Activated T-cell treated with anti-CD3 and anti-CD28 coated beads for 24 hours (primary cell): ENCODE results near the gene KPRP.

Experiments used
- DNase-seq: peaks from one replicate; pipeline ENCODE4 v3.0.0-alpha.2; 2020; ENCODE audit warnings: low read depth

KPRP gene

GRCh38 chr1:152757747-152758146 lies at the start of gene KPRP:
KPRP (plus strand) TSS chr1:152758025; CDS start chr1:152759589, 1,564 bp downstream.
- no peak for DNase-seq

DNA sequence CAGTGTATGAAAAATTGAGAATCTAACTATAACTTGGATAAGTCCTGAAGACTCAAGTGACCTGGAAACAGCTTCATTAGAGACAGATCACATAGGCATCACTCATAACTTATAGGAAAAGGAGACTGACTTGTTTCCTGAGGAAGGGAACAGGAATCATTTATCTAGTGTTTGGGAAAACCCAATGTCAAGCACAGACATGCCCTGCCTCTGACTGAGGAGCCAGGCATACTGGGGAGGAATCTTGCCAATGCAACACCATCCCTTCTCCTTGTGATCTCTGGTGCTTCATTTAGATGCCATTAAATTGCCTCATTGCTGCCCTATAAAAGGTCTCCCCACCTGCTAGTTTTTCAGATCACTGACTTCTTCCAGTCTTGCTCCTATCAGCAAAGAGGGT lies 39.6 kb upstream of the KPRP start:
- no peak for DNase-seq

- DNase-seq: no peak
Measured at GRCh38 chr1:152725261-152725660, 32.6 kb upstream of the KPRP start.

DNA sequence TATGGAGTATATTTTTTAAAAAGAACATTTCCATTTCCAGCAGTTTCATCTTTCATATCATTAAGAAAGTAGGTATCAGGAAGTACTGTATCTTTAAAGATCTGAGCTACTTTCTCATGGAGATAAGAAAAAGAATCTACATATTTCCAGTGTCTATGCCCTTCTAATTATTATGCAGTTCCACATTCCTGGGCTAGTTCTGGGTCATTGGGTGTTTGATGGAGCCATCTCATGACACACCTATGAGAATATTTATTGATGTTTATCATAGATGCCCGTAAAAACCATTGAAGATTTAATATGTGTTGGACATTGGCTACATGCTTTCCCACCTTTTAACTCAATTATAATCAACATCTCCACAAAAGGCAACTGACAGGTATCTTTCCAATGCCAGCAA lies 28.8 kb upstream of the KPRP start:
- DNase-seq: no peak

DNA sequence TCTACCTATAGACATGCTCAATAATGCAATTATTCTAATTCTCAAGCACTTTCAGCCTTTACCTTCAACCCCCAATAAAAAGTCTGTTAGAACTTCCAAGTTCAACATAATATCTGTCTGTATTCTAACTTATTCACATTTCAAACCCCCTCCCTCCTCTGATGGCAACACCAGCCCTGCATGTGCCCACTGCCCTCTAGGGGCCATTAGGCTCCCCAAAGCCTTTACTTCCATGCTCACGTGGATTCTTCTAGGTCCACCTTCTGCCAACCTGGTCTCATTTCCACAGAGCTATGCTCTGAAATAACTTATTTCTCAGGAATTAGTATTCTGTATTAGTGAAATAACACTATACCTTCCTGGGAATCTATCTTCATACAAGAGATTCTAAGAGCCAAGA lies 22.2 kb upstream of the KPRP start:
- no peak for DNase-seq

GRCh38 chr1:152737997-152738396 lies 19.8 kb upstream of the KPRP start:
- DNase-seq: no peak

DNA sequence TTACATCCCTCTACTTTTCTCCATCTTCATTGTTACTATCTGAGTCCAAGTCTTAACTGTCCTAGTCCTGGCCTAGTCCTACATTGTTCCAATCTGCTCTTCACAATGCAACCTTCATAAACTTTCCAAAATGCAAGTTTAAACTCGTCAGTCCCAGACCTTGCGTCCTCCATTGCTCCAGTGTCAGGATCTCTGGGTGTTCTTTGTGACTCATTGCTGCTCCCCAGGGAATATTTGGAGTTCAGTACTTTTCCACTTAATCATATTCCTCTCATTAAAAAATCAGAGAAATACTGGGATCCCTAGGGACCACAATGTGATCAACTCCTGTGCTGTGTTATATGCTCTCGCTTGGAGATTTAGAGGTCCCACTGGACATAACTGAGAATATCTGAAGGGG lies 18.0 kb upstream of the KPRP start:
- DNase-seq: no peak

GRCh38 chr1:152741656-152742055 lies 16.2 kb upstream of the KPRP start:
- no peak for DNase-seq

GRCh38 chr1:152743371-152744145 lies 14.3 kb upstream of the KPRP start:
- no peak for DNase-seq

- no peak for DNase-seq
Measured at GRCh38 chr1:152745289-152745704, 12.5 kb upstream of the KPRP start.

GRCh38 chr1:152745765-152746444 lies 11.9 kb upstream of the KPRP start:
- DNase-seq: no peak

GRCh38 chr1:152747831-152748230 lies 10.0 kb upstream of the KPRP start:
- no peak for DNase-seq

DNA sequence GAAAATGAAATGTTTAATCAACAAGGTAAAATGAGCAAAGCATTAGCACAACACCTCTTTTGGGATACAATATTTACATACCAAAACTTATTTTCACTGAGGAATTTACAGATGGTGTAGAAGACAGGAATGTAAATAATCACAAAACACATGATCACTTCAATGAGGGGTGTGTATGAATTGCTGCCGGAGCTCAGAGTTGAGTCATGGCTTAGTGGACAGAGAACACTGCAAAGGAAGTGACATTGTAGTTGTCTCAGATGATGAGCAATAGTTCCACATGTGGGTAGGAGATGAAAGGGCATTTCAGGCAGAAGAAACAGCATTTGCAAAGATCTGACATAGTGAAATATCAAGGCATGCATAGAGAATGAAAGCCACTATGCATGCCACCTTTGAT lies 5.6 kb upstream of the KPRP start:
- no peak for DNase-seq

DNA sequence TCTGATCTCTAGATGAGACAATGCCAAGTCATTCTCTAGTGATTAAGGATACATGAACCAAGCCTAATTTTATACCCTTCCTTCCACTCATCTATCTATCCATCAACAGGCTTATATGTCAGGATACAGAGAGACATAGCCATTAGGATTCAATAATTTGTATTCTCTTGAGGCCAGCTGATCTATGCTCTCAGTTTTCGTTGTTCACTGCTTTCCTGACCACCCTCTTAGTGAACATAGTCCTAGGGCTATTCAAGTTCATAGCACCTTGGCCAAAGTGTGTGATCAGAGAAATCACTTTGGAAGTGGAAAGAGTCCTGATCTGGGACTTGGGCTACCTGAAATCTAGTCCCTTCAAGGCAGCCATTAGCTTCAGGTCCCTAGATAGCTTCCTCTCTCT lies 4.2 kb upstream of the KPRP start:
- no peak for DNase-seq

GRCh38 chr1:152756872-152757271 lies 953 bp upstream of the KPRP start:
- DNase-seq: no peak

DNA sequence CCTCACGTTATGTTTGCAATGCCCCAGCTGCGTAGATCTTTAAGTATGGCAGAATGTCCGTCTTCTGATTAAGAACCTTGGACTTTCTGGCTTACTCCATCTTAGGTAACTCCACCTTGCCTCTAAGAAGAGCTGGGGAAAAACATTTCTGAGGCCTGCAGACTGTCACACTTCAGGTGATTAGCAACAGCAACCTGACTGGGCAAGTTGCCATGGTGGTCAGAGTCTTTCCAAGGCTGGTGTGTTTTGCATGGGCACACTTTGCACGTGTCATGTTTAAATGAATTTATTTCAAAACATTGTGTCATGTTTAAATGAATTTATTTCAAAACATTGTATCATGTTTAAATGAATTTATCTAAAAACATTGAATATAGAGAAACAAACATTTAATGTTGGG lies 811 bp downstream of the KPRP start:
- no peak for DNase-seq

DNA sequence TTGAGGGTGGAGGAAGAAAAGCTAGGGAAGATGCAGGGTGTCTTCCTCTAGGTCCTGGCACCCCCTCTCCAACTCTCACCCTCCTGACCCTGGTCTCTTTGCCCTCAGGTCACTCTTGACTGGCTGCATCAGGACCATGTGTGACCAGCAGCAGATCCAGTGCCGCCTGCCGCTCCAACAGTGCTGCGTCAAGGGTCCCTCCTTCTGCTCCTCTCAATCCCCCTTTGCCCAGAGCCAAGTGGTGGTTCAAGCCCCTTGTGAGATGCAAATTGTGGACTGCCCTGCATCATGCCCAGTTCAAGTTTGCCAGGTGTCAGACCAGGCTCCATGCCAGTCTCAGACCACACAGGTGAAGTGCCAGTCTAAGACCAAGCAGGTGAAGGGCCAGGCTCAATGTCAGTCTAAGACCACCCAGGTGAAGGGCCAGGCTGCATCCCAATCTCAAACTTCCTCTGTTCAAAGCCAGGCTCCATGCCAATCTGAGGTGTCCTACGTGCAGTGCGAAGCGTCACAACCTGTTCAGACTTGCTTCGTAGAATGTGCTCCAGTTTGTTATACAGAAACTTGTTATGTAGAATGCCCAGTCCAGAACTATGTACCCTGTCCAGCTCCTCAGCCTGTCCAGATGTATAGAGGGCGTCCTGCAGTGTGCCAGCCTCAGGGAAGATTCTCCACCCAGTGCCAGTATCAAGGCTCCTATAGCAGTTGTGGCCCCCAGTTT lies 1.8 kb downstream of the KPRP start:
- no peak for DNase-seq

DNA sequence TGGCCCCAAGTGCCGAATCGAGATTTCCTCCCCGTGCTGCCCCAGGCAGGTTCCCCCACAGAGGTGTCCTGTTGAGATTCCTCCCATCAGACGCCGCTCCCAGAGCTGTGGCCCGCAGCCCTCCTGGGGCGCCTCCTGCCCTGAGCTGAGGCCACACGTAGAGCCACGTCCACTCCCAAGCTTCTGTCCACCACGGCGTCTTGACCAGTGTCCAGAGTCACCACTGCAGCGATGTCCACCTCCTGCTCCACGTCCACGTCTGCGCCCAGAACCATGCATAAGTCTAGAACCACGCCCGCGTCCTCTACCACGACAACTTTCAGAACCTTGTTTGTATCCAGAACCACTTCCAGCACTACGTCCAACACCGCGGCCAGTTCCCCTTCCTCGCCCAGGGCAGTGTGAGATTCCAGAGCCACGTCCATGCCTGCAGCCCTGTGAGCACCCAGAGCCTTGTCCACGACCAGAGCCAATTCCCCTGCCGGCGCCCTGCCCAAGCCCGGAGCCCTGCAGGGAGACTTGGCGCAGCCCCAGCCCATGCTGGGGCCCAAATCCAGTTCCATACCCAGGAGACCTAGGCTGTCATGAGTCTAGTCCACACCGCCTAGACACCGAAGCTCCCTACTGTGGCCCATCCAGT lies 2.8 kb downstream of the KPRP start:
- no peak for DNase-seq

DNA sequence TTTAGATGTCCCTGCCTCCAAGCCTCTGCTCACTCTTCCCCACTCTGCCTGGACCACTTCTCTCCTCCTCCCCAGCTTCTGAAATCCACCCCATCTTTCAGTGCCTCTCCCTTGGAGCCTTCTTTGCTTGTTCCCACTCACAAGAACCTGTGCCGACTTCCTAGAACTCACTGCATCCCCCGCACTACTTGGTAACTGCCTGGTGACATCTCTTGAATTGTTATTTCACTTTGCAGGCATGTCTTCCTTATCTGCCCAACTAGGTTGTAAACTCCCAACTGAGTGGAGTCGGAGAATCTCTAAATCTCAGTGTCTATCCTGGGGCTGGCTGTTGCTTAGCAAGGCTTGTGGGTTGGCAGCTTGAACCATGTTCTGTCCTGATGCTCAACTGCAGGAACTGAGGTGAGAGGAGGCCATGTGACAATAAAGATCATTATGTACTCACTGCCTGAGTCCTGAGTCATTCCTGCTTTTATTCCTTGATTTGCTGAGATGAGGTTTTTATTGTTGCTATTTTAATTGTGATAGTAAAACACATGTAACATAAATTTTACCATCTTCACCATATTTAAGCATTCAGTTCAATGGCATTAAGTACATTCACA lies 3.9 kb downstream of the KPRP start:
- no peak for DNase-seq

- DNase-seq: no peak
Measured at GRCh38 chr1:152768847-152769533, 11.2 kb downstream of the KPRP start.

GRCh38 chr1:152770411-152770810 lies 12.6 kb downstream of the KPRP start:
- DNase-seq: no peak

- DNase-seq: no peak
Measured at GRCh38 chr1:152774875-152775274, 17.1 kb downstream of the KPRP start, which contains the start of gene LCE1F. LCE1F (plus strand) TSS chr1:152775140; CDS start chr1:152776372, 1,232 bp downstream.
